ENCODE results near the gene RPS5. TPM values are rescaled to one million over a fixed set of nuclear protein-coding genes. Genes with fewer than 3 reads are reported as not detected.

The RPS5 gene
- total RNA-seq, 1 experiment from 2014 or later = 1,982 TPM

GRCh38 chr19:58366585-58367430 is 20.3 kb upstream of the RPS5 start:
- H3K9ac ChIP-seq (ENCODE audit: low read length) = no peak overlapping the region
- H3K79me2 ChIP-seq (ENCODE audit: insufficient read depth, low read length) = no peaks in the 10 kb centered on the region
- CTCF ChIA-PET = no interaction called here
- intact Hi-C loops (cut with micrococcal nuclease) = no loop called here
- H3K9me3 ChIP-seq (ENCODE audit: control insufficient read depth in 1 of 2, insufficient read depth in 1 of 2, low read depth in 1 of 2, low read length in 2 of 2) = no peaks in the 10 kb centered on the region
- DNase-seq (ENCODE audit: low read depth, low spot score) (no peak), ATAC-seq (no peak)
- H2AFZ ChIP-seq (ENCODE audit: low read depth, low read length, poor library complexity, severe bottlenecking) = no peak overlapping the region
- H4K20me1 ChIP-seq (ENCODE audit: insufficient read depth) = no peaks in the 10 kb centered on the region
- H3K27me3 ChIP-seq (ENCODE audit: insufficient read depth, low read length) = no peaks in the 10 kb centered on the region
- peaks cover 0 to 10% of the 10 kb centered on the region in 2 experiments; a peak in 2 of 4 replicates for H3K4me1 ChIP-seq (ENCODE audit: control insufficient read depth in 1 of 2, insufficient read depth in 2 of 2, low read length in 2 of 2)
- POLR2A ChIA-PET = no interaction called here
- RAD21 ChIA-PET (ENCODE audit: low non-redundant PET in 1 of 2, low total read pairs in 2 of 2, uncharacterized antibody in 2 of 2, unreplicated experiment in 2 of 2) = no interaction called here
- H3K36me3 ChIP-seq (ENCODE audit: control insufficient read depth in 1 of 2, insufficient read depth in 2 of 2, low read length in 2 of 2) = no peaks in the 10 kb centered on the region
- BruUV-seq (replicated peaks) = no TSS peak
- no peak overlapping the region for H3K27ac ChIP-seq (ENCODE audit: low read depth, low read length)
- H3K4me3 ChIP-seq (replicated peaks in 1 of 2; ENCODE audit: low read depth in 1 of 2, low read length in 2 of 2) = no peak overlapping the region
- no peaks in the 10 kb centered on the region for H3K9me2 ChIP-seq (ENCODE audit: insufficient read depth)
- TF ChIP-seq RAD21 (IDR thresholded peaks at IDR 0.05; ENCODE audit: low read depth) = no peak
- no peak for TF ChIP-seq SP1 (IDR thresholded peaks at IDR 0.05; ENCODE audit: low read depth)
- TF ChIP-seq REST (IDR thresholded peaks at IDR 0.05; ENCODE audit: low read depth) = no peak
- no peak for TF ChIP-seq CEBPB (IDR thresholded peaks at IDR 0.05; ENCODE audit: low read depth)
- TF ChIP-seq ELF1 (IDR thresholded peaks at IDR 0.05; ENCODE audit: borderline replicate concordance, low read depth) = no peak
- TF ChIP-seq ZFX (IDR thresholded peaks at IDR 0.05) = no peak
- no peak for TF ChIP-seq MAX (IDR thresholded peaks at IDR 0.05)
- no peak for TF ChIP-seq SIN3A (IDR thresholded peaks at IDR 0.05; ENCODE audit: low read depth)
- no peak for TF ChIP-seq YY1 (IDR thresholded peaks at IDR 0.05; ENCODE audit: extremely low read depth, insufficient replicate concordance, low read depth, low read length)
- no peak; a peak in 1 of 6 replicates for TF ChIP-seq CTCF (IDR thresholded peaks at IDR 0.05 in 2 of 3, conservative IDR thresholded peaks at IDR 0.05 in 1 of 3; ENCODE audit: borderline replicate concordance in 1 of 3, insufficient read depth in 1 of 3, low read depth in 2 of 3, low read length in 2 of 3)
- no peak for TF ChIP-seq EZH2phosphoT487 (IDR thresholded peaks at IDR 0.05; ENCODE audit: borderline replicate concordance)
- TF ChIP-seq POLR2A (IDR thresholded peaks at IDR 0.05; ENCODE audit: borderline replicate concordance, extremely low read depth, insufficient read depth, insufficient read length) = no peak
- TF ChIP-seq TCF7L2 (IDR thresholded peaks at IDR 0.05; ENCODE audit: borderline replicate concordance, extremely low read depth, insufficient read depth, insufficient read length) = no peak
- TF ChIP-seq EGR1 (IDR thresholded peaks at IDR 0.05; ENCODE audit: low read depth) = no peak
- no peak for TF ChIP-seq FOSL1 (IDR thresholded peaks at IDR 0.05; ENCODE audit: low read depth)
- TF ChIP-seq ZNF274 (IDR thresholded peaks at IDR 0.05; ENCODE audit: low read depth, low read length) = no peak
- no peak for TF ChIP-seq EZH2 (IDR thresholded peaks at IDR 0.05)
- no peak for TF ChIP-seq CBX3 (IDR thresholded peaks at IDR 0.05; ENCODE audit: low read depth)
- no peak for TF ChIP-seq SRF (IDR thresholded peaks at IDR 0.05; ENCODE audit: low read depth)
- TF ChIP-seq POLR2AphosphoS5 (IDR thresholded peaks at IDR 0.05; ENCODE audit: low read depth, low read length) = no peak
- no peak overlapping the region for H3K4me2 ChIP-seq (ENCODE audit: low read length)
